Activated CD4-positive, CD25-positive, alpha-beta regulatory T cell treated with anti-CD3 and anti-CD28 coated beads, Interleukin-2, amount 50 U/mL, for 16 hours (primary cell): ENCODE results near the gene GPR142.

Experiments used
- DNase-seq: peaks from one replicate; pipeline ENCODE4 v3.0.0-alpha.2; 2020; ENCODE audit warnings: low read depth, low spot score

GPR142 gene

DNA sequence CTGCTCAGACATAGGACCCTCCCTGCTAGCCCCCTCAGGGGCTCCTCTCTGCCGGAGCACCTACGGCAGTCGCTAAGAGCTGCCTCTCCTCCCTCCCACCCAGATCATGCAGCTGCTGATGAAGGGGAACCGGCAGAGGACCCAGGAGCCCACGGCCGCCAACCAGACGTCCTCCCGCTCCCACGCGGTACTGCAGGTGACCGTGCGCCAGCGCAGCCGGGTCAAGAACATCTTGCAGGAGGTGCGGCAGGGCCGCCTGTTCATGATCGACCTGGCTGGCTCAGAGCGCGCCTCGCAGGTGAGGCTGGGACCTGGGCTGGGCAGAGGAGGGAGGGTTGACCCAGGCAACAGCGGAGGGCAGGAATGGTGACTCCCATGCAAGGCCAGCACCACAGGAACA is 22.6 kb upstream of the GPR142 start:
- no peak for DNase-seq

DNA sequence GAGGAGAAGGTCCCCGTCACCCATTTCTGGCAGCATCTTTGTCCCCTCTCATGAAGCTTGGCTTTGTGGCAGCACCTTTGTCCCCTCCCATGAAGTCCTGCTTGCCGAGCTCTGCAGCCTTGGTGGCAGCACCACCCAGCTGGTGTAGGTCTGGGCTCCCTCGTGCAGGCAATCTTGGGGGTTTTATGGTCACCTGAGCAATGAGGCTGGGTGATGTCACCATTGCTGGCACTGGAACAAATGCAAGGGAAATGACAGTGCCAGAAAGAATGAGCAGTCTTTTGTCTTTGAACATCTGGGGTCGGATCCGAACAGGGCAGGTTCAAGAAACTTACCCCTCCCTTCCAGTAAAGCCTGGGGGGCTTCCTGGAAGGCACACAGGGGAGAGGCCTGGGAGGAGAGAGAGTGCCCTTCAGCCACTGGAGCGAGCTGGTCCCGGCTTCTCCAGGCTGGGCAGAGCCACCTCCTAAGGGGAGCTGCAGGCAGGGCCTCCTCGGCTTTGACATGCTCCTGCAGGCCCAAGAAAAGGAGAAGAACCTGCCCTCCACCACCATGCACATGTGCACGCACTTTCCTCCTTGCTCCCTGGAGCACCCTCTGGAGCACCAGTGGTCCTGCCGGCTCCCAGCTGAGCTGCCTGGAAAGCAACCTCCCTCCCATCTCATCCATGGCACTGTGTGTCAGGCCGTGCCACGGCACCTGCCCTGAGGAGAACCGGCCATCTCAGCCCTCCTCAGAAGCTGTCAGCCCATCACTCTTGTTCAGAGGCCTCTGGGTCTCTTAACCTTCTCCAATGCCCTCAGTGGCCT is 21.7 kb upstream of the GPR142 start:
- no peak for DNase-seq

DNA sequence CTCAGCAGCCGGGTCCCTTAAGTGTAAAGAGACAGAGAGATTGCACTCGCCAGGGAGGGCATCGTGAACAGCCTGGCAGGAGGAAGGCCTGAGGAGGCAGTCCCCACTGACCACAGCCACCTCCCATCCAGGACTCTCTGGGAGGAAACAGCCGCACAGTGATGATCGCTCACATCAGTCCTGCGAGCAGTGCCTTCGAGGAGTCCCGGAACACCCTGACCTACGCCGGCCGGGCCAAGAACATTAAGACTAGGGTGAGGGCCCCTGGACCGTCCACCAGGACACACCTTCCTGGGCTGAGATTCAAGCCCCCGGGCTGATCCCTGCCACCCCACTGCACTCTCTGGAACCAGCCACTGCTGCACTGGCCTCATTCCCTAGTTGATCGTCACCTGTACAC is 19.7 kb upstream of the GPR142 start:
- no peak for DNase-seq

- no peak for DNase-seq
Observed at GRCh38 chr17:74349120-74349519, 18.2 kb upstream of the GPR142 start.

- no peak for DNase-seq
Observed at GRCh38 chr17:74350486-74350885, 16.8 kb upstream of the GPR142 start.

DNA sequence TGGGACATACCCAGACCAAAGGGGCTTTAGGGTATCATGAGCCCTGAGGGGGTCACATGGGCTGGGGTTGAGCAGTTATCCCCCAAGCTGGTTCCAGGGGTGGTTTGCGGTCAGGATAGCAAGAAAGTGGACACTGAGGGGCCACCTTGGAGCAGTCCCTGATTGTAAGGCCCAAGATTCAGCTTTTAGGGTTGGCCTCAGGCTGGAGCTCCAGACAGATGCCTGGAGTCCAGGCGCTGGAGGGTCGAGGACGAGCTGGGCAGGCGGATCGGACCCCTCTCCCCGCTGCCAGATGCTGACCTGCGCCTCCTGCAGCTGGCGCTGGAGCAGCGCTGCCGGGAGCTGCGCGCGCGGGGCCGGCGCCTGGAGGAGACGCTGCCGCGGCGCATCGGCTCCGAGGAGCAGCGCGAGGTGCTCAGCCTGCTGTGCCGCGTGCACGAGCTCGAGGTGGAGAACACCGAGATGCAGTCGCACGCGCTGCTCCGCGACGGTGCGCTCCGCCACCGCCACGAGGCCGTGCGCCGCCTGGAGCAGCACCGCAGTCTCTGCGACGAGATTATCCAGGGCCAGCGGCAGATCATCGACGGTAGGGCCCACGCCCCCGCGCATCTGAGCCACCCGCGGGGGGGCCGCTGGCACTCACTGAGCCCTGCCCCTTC is 15.6 kb upstream of the GPR142 start:
- no peak for DNase-seq

- DNase-seq: no peak
Observed at GRCh38 chr17:74353446-74354060, 13.8 kb upstream of the GPR142 start.

DNA sequence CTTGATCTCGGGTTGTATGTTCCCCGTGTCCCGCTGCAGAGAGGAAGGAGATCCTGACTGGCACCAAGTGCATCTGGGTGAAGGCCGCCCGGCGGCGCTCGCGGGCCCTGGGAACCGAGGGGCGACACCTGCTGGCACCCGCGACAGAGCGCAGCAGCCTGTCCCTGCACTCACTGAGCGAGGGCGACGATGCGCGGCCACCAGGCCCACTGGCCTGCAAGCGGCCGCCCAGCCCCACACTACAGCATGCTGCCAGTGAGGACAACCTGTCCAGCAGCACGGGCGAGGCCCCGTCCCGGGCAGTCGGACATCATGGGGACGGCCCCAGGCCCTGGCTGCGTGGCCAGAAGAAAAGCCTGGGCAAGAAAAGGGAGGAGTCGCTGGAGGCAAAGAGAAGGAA is 13.2 kb upstream of the GPR142 start:
- DNase-seq: no peak

DNA sequence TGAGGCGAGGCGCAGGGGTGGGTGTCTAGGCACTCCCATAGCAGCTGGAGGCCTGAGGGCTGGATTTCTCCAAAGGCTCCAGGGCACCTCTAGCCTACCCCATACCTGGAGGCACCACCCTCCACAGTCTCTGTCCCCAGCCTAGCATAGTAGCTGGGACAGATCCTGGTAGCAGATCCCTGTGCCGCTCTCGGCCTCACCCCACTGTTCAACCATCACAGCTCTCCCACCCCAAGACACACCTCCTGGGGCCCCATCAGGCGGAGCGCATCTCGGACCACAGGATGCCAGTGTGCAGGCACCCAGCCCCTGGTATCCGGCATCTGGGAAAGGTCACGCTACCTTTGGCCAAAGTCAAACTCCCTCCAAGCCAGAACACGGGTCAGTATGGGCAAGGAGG is 12.7 kb upstream of the GPR142 start:
- DNase-seq: no peak

DNA sequence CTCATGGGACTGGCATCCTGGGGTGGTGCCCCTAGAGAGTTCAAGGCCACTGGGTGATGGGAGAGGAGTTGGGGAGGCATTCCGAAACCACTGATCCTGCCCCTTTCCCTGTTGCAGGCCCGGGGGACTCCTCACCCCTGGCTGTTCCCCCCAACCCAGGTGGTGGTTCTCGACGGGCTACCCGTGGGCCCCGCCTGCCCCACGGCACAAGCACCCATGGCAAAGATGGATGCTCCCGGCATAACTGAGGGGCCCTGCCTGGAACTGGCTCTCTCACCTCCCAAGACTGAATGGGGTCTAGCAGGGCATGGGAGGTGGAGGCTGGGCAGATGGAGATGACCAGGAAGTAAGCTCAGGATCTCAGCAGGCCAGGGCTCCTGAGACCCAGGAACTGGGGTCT is 12.2 kb upstream of the GPR142 start:
- no peak for DNase-seq

DNA sequence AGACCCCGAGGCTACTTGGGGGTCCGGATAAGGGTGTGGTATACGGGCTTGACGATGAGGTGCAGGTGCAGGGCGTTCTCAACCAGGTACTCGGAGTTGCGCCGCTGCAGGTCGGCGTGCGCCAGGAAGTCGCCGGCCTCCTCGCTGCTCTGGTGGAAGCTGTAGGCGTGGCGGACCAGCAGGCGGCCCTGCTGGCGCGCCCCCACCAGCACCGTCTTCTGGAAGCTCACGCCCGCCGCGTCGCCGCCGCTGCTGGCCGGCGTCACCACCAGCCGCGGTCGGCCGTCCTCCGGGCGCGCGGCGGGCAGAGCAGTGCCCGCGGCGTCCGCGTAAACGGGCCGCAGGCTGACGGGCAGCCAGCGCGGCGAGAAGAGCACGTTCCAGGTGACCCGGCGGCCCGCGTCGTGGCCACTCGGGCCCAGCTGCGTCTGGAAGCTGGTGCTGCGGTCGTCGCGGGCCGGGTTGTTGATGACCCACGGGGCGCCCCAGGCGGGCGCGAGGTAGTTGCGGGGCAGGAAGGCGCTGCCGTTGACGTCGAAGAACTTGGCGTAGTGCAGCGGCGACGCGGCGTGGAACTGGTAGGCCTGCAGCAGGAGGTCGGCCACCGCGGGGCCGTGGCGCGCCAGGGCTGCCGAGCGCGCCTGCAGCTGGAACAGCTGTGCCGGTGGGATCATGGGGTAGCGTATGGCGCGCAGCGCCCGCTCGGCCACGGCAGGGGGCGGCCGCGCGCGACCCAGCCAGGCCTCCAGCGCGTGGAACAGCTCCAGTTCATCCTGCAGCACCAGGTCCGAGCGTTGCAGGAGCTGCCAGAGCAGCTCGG is 10.4 kb upstream of the GPR142 start:
- no peak for DNase-seq

- no peak for DNase-seq
Observed at GRCh38 chr17:74357466-74357809, 9.9 kb upstream of the GPR142 start.

GRCh38 chr17:74358697-74359096 is 8.6 kb upstream of the GPR142 start:
- DNase-seq: no peak

DNA sequence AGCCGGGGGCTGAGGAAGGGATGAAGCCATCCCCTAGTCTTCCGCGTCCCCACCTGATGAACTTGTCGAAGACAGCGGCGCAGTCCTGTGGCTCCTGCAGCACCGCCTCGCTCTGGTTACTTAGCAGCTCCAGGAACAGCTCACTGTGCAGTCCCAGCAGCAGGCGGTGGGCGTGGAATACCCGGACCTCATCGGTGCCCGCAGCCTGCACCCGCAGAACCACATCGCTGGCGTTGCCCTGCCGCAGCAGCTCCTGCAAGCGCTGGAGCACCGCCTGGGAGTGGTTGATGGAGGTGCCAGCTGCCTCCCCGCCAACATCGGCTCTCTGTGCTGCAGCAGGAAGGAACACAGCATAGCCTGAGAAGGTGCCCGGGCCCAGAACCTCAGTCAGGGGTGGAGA is 7.4 kb upstream of the GPR142 start:
- no peak for DNase-seq

GRCh38 chr17:74360899-74361229 is 6.4 kb upstream of the GPR142 start:
- DNase-seq: no peak

- DNase-seq: no peak
Observed at GRCh38 chr17:74361230-74362068, 5.9 kb upstream of the GPR142 start, which contains the start of gene BTBD17. Gene BTBD17, minus strand, starts transcription at chr17:74361868. Its CDS starts 49 bp downstream, at chr17:74361819.

- DNase-seq: no peak
Observed at GRCh38 chr17:74362069-74362405, 5.3 kb upstream of the GPR142 start.

- DNase-seq: no peak
Observed at GRCh38 chr17:74362810-74363498, 4.4 kb upstream of the GPR142 start.

- DNase-seq: peak; percentile 53
Observed at GRCh38 chr17:74368341-74369081, 1.2 kb downstream of the GPR142 start.

GRCh38 chr17:74369221-74369620 is 1.9 kb downstream of the GPR142 start:
- peak; percentile 16 for DNase-seq
